ENCODE measurements around the gene ENDOV.

The ENDOV gene

GRCh38 chr17:80442764-80443163 lies 27.8 kb downstream of the ENDOV start:
- no peak overlapping the region for H3K4me3 ChIP-seq (ENCODE audit: control insufficient read depth, low read depth, low read length)
- no peak for DNase-seq (ENCODE audit: low read depth)
- TF ChIP-seq, protein P1, sequence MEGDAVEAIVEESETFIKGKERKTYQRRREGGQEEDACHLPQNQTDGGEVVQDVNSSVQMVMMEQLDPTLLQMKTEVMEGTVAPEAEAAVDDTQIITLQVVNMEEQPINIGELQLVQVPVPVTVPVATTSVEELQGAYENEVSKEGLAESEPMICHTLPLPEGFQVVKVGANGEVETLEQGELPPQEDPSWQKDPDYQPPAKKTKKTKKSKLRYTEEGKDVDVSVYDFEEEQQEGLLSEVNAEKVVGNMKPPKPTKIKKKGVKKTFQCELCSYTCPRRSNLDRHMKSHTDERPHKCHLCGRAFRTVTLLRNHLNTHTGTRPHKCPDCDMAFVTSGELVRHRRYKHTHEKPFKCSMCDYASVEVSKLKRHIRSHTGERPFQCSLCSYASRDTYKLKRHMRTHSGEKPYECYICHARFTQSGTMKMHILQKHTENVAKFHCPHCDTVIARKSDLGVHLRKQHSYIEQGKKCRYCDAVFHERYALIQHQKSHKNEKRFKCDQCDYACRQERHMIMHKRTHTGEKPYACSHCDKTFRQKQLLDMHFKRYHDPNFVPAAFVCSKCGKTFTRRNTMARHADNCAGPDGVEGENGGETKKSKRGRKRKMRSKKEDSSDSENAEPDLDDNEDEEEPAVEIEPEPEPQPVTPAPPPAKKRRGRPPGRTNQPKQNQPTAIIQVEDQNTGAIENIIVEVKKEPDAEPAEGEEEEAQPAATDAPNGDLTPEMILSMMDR (IDR thresholded peaks at IDR 0.05; ENCODE audit: control insufficient read depth, insufficient read depth, low read depth, low read length, missing control alignments), result no peak

GRCh38 chr17:80443498-80443897 lies 28.5 kb downstream of the ENDOV start:
- no peak overlapping the region for H3K4me3 ChIP-seq (ENCODE audit: control insufficient read depth, low read depth, low read length)
- TF ChIP-seq, protein P1 (IDR thresholded peaks at IDR 0.05; ENCODE audit: control insufficient read depth, insufficient read depth, low read depth, low read length, missing control alignments), result no peak

DNA sequence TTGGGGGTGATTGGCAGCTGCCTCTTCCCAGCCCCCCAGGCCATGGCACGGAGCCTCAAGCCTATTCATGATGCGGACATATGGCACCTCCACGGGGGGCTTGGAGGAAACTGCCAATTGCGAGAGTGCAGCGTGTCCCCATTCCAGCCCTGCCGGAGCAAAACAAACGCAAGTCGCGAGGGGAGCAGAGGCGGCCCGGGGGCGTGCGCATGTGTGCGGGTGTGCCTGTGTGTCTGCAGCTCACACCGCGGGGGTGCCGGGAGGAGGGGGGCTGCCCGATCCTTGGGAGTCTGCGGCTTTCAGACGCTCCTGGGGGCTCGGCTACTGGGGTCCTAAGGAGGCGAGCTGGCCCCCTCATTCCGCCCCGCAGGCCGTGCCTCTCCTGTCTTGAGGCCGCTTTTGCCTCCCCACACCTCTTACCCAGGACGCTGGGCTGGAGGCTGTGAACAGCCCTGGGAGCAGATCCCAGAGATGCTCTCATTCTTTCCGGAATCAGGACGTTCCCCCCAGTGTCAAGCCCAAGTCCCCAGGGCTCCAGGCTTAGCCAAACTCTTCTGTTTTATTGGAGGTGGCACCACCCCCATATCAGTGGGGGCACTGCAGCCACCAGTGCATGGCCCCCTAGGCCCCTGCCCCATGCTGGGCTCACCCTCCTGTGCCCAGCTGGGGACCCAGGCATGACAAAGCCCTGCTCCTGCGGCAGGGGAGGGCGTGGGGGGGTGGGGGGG lies 29.1 kb downstream of the ENDOV start:
- TF ChIP-seq, protein P1 (IDR thresholded peaks at IDR 0.05; ENCODE audit: control insufficient read depth, insufficient read depth, low read depth, low read length, missing control alignments), result no peak
- no peak overlapping the region for H3K4me3 ChIP-seq (ENCODE audit: control insufficient read depth, low read depth, low read length)
- no peak for DNase-seq (ENCODE audit: low read depth)

More at GRCh38 chr17:80443498-80443897, 28.5 kb downstream of the ENDOV start:
- DNase-seq (ENCODE audit: low read depth), result no peak

DNA sequence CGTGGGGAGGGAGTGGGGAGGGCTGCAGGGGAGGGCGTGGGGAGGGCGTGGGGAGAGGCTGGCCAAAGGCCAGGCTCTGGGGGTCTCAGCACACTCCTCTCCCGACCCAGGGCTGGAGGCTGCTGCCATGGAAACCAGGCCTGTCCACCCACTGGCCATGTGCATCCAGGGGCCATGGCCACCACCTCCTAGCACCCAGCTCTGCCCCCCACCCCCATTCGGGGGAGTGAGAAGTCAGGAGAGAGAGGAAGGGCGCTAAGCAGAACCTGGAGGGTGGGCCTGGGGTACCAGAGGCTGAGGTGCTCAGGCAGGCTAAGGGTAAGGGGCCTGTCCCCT lies 29.6 kb downstream of the ENDOV start:
- no peak overlapping the region for H3K4me3 ChIP-seq (ENCODE audit: control insufficient read depth, low read depth, low read length)
- no peak for DNase-seq (ENCODE audit: low read depth)
- TF ChIP-seq, protein P1 (IDR thresholded peaks at IDR 0.05; ENCODE audit: control insufficient read depth, insufficient read depth, low read depth, low read length, missing control alignments), result no peak

- TF ChIP-seq, protein P1 (IDR thresholded peaks at IDR 0.05; ENCODE audit: control insufficient read depth, insufficient read depth, low read depth, low read length, missing control alignments), result no peak
- no peak for DNase-seq (ENCODE audit: low read depth)
- H3K4me3 ChIP-seq (ENCODE audit: control insufficient read depth, low read depth, low read length), result no peak overlapping the region
Measured at GRCh38 chr17:80445007-80445725, 30.2 kb downstream of the ENDOV start.

DNA sequence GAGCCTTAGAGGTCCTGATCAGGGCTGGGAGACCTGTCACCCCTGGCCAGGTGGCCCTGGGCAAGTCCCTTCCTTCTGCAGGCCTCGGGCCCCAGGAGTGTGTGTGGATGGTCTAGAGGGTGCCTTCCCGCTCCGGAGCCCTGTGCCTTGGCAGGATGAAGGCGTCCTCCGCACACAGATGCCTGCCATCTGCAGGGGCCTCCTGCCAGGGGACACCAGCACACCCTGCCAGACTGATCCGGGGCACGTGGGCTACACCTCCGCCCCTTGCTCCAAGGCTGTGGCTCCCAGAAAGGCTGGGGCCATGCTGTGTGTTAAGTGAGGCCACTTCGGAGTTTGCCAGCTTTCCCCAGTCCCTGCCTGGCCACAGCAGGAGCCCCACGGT lies 30.8 kb downstream of the ENDOV start:
- H3K4me3 ChIP-seq (ENCODE audit: control insufficient read depth, low read depth, low read length), result no peak overlapping the region
- no peak for DNase-seq (ENCODE audit: low read depth)
- TF ChIP-seq, protein P1 (IDR thresholded peaks at IDR 0.05; ENCODE audit: control insufficient read depth, insufficient read depth, low read depth, low read length, missing control alignments), result no peak

Data from AG09309 (cell line).